HepG2 (cell line): ENCODE data around the gene DRC7. TPM values are rescaled to one million over a fixed set of nuclear protein-coding genes. Genes with fewer than 3 reads are reported as not detected.

Experiments
- AHR ChIP-seq: IDR thresholded peaks from 2 replicates; pipeline ENCODE4 v1.6.1; 2018; ENCODE audit warnings: missing genetic modification reagents, missing compliant biosample characterization
- HNRNPK ChIP-seq: fragments of 200-400 bp; formaldehyde crosslinking; IDR thresholded peaks from 2 replicates; pipeline ENCODE4 v1.6.1; 2018; ENCODE audit warnings: low read length, low read depth, moderate library complexity, mild to moderate bottlenecking; ENCODE audit not compliant: poor library complexity, severe bottlenecking
- KDM4B ChIP-seq: sonication (generic); formaldehyde crosslinking; IDR thresholded peaks from 2 replicates; pipeline ENCODE4 v1.4.0; 2020; ENCODE audit warnings: missing genetic modification reagents
- NFKBIZ ChIP-seq: IDR thresholded peaks from 2 replicates; pipeline ENCODE4 v1.6.1; 2018; ENCODE audit warnings: missing genetic modification reagents, missing compliant biosample characterization
- SALL2 ChIP-seq: sonication (generic); formaldehyde crosslinking; IDR thresholded peaks from 2 replicates; pipeline ENCODE4 v1.8.1; 2023; ENCODE audit warnings: mild to moderate bottlenecking, missing genetic modification reagents, inconsistent platforms
- SNAPC5 ChIP-seq: sonication (generic); formaldehyde crosslinking; IDR thresholded peaks from 2 replicates; pipeline ENCODE4 v1.8.1; 2023; ENCODE audit warnings: mild to moderate bottlenecking, missing genetic modification reagents, borderline replicate concordance
- SRSF4 ChIP-seq: fragments of 200-400 bp; formaldehyde crosslinking; IDR thresholded peaks from one replicate; pipeline ENCODE4 v1.6.1; 2018; ENCODE audit warnings: mild to moderate bottlenecking, low read depth, low read length, moderate library complexity; ENCODE audit not compliant: poor library complexity, severe bottlenecking
- TCF7L2 ChIP-seq: IDR thresholded peaks from 2 replicates; pipeline ENCODE4 v1.6.1; 2011; ENCODE audit warnings: mild to moderate bottlenecking, low read depth, low read length, moderate library complexity
- TRIM22 ChIP-seq: fragments of 450-650 bp; IDR thresholded peaks from 2 replicates; pipeline ENCODE4 v1.6.1; 2017
- ZMAT5 ChIP-seq: sonication (generic); formaldehyde crosslinking; IDR thresholded peaks from 2 replicates; pipeline ENCODE4 v1.5.0; 2020; ENCODE audit warnings: mild to moderate bottlenecking, low read depth, missing genetic modification reagents, borderline replicate concordance
- ZNF44 ChIP-seq: sonication (generic); formaldehyde crosslinking; IDR thresholded peaks from 2 replicates; pipeline ENCODE4 v1.5.1; 2020; ENCODE audit warnings: mild to moderate bottlenecking, missing genetic modification reagents
- ZNF501 ChIP-seq: sonication (generic); formaldehyde crosslinking; IDR thresholded peaks from 2 replicates; pipeline ENCODE4 v1.5.1; 2020; ENCODE audit warnings: mild to moderate bottlenecking, moderate library complexity, missing genetic modification reagents
- polyA plus RNA-seq, 8 experiments: library from polyadenylated mRNA; depleted of rRNA in 3 of 8; stranded (reverse) in 7 of 8; unstranded in 1 of 8; fragments of >200 nt; fragmentation: Illumina TruSeq in 4 of 8; extraction: Trizol in 4 of 8; gene quantifications; 2 replicates each; pipeline versions ENCODE4 v1.2.1 to v1.2.3, GENCODE V29; 2011 to 2016; ENCODE audit warnings: low read depth in 4 of 8, missing spikeins in 1 of 8, mixed read lengths in 1 of 8; ENCODE audit not compliant: insufficient read depth in 1 of 8
- total RNA-seq, 5 experiments: library from RNA; depleted of rRNA; stranded (reverse); fragments of >200 nt; fragmentation: Illumina TruSeq; extraction: Trizol; gene quantifications; 2 replicates each; pipeline ENCODE4 v1.2.3, GENCODE V29; 2016; ENCODE audit warnings: low read depth in 1 of 5

The DRC7 gene
- total and polyA plus RNA-seq, 2 of the 13 experiments (the other 11 are each of a cell fraction or from before 2014, with no cell fraction given): 2.7 to 3.4 TPM

- TF ChIP-seq SRSF4 (no peak), KDM4B (CRISPR knock-in tag) (no peak), ZNF501 (0 out of 2 replicates have a peak, but pooled peaks have one; percentile 16), SNAPC5 (CRISPR knock-in tag) (no peak), HNRNPK (peak; percentile 72), SALL2 (CRISPR knock-in tag) (no peak), TCF7L2 (no peak), ZMAT5 (no peak), TRIM22 (no peak), AHR (peak; percentile 44; the same call in 1 of the 2 replicates), ZNF44 (CRISPR knock-in tag) (no peak), NFKBIZ (CRISPR knock-in tag) (peak; percentile 34; the same call in 1 of the 2 replicates)
Observed at GRCh38 chr16:57694725-57695679, at the start of gene DRC7 (continued).
